ENCODE results near the gene HNRNPL.
"Not testable (repeated sequence)": the region's sequence is repeated elsewhere in the genome, so short reads cannot be mapped to it uniquely, and the experiment has no call there.

Gene HNRNPL

DNA sequence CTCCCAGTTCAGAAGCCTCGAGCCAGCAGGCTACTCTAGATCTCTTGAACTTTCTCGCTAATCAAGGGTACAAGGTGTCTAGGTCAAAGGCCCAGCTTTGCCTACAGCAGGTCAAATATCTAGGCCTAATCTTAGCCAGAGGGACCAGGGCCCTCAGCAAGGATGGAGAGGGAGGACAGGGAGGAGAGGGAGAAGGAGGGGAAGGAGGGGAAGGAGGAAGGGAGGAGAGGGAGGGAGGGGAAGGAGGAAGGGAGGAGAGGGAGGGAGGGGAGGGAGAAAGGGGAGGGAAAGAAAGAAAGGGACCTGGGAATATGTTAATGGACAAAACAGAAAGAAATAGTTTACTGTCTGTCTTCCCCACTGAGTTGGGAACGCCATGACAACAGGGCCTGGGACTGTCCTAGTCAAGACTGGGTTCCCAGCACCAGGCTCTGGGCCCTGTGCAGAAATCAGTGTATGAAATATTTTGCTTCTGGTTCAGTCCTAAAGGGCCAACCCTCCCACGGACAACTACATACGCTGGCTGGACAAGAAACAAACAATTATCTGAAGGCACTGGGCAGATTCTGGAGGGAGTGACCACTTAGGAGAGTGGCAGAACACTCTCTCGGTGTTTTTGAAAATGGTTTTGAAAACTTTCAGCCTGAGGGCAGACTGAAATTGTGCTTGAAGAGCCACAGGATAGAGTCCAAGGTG, 22.8 kb downstream of the HNRNPL start:
- TF ChIP-seq, protein P1, sequence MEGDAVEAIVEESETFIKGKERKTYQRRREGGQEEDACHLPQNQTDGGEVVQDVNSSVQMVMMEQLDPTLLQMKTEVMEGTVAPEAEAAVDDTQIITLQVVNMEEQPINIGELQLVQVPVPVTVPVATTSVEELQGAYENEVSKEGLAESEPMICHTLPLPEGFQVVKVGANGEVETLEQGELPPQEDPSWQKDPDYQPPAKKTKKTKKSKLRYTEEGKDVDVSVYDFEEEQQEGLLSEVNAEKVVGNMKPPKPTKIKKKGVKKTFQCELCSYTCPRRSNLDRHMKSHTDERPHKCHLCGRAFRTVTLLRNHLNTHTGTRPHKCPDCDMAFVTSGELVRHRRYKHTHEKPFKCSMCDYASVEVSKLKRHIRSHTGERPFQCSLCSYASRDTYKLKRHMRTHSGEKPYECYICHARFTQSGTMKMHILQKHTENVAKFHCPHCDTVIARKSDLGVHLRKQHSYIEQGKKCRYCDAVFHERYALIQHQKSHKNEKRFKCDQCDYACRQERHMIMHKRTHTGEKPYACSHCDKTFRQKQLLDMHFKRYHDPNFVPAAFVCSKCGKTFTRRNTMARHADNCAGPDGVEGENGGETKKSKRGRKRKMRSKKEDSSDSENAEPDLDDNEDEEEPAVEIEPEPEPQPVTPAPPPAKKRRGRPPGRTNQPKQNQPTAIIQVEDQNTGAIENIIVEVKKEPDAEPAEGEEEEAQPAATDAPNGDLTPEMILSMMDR (IDR thresholded peaks at IDR 0.05; ENCODE audit: control extremely low read depth, extremely low read depth, low read depth, missing control alignments): no peak
- ChIA-PET POLR2A (no interaction called here), CTCF (interaction anchor here (1.3 to 2.1 kb wide), 3 partner anchors 11 to 104 kb away, joined by 3 to 5 read pairs (median 3); partner anchors contain the start of genes MRPS12 and SARS2)
- DNase-seq (ENCODE audit: extremely low spot score): no peak

DNA sequence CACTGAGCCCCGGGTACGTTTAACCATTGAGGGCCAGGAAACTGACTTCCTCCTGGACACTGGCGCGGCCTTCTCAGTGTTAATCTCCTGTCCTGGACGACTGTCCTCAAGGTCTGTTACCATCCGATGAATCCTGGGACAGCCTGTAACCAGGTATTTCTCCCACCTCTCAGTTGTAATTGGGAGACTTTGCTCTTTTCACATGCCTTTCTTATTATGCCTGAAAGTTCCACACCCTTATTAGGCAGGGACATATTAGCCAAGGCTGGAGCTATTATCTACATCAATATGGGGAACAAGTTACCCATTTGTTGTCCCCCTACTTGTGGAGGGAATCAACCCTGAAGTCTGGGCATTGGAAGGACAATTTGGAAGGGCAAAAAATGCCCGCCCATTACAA, 23.9 kb downstream of the HNRNPL start:
- DNase-seq (ENCODE audit: extremely low spot score); CTCF ChIA-PET; POLR2A ChIA-PET: not testable (repeated sequence)

DNA sequence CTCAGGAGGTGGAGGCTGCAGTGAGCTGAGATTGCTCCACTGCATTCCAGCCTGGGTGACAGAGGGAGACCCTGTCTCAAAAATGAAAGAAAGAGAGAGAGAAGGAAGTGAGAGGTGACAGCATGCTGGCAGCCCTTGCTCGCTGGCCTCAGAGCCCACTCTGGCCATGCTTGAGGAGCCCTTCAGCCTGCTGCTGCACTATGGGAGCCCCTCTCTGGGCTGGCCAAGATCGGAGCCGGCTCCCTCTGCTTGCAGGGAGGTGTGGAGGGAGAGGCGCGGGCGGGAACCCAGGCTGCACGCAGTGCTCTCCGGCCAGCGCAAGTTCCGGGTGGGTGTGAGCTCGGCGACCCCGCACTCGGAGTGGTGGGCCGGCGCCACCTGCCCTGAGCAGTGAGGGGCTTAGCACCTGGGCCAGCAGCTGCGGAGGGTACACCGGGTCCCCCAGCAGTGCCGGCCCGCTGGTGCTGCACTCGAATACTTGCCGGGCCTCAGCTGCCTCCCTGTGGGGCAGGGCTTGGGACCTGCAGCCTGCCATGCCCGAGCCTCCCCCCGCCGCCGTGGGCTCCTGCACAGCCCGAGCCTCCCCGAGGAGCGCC, 28.5 kb downstream of the HNRNPL start:
- DNase-seq (ENCODE audit: extremely low spot score): not testable (repeated sequence)
- ChIA-PET CTCF (interaction anchor here (1.1 to 3.4 kb wide), 5 partner anchors 8 to 66 kb away, joined by 3 to 9 read pairs (median 4); partner anchors contain the start of genes ECH1 and LGALS4), POLR2A (interaction anchor here (0.6 to 1.0 kb wide), 3 partner anchors 10 to 418 kb away, joined by 3 read pairs; no protein-coding TSS in a partner anchor)

DNA sequence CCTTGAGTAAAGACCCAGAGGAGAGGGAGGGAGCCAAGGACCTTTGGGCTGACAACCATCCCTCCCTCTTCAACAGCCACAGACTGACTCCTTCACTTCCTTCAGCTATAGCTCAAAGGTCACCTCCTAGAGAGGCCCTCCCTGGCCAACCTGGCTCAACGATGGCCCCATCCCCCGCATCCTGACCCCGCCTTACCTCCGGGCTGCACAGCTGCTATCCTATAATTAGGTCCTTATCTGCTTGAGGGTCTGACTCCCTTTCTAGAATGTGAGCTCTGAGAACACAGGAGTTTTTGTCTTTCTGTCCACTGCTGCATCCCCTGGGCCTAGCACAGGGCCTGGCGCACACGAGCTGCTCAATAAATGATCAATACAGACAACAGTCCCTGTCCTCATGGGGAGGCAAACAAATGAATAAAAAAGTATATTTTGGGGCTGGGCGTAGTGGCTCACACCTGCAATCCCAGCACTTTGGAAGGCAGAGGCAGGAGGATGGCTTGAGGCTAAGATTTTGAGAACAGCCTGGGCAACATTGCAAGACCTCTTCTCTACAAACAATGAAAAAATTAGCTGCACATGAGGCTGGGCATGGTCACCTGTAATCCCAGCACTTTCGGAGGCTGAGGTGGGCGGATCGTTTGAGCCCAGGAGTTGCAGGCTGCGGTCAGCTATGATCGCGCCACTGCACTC, 30.4 kb downstream of the HNRNPL start:
- POLR2A ChIA-PET: interaction anchor here (1.0 to 1.2 kb wide), 2 partner anchors 12 to 445 kb away, joined by 4 to 7 read pairs; partner anchors contain the start of gene ECH1
- CTCF ChIA-PET: interaction anchor here (0.9 kb wide), 1 partner anchor 11 kb away, joined by 3 read pairs; no protein-coding TSS in a partner anchor
- TF ChIP-seq, protein P1 (IDR thresholded peaks at IDR 0.05; ENCODE audit: control extremely low read depth, extremely low read depth, low read depth, missing control alignments): no peak
- DNase-seq (ENCODE audit: extremely low spot score): no peak

DNA sequence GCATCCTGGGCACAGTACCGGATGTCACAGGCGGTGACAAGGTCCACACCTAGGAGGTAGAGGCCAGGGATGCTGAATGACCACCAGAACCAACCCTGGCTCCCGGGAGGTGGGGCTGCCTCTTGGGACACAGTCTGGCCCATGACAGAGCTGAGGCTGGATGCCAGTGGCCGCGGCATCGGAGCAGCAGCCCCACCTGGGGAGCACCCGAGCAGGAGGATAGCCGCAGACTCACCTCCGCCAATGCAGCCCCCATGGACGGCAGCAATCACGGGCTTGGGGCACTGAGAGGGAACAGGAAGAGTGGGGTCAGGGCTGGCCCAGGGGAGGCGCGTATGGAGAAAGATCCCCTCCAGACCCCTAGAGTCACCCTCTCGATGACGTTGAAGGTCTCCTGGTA, 32.7 kb downstream of the HNRNPL start:
- ChIA-PET POLR2A (no interaction called here), CTCF (no interaction called here)
- DNase-seq (ENCODE audit: extremely low spot score): no peak
- TF ChIP-seq, protein P1 (IDR thresholded peaks at IDR 0.05; ENCODE audit: control extremely low read depth, extremely low read depth, low read depth, missing control alignments): no peak

DNA sequence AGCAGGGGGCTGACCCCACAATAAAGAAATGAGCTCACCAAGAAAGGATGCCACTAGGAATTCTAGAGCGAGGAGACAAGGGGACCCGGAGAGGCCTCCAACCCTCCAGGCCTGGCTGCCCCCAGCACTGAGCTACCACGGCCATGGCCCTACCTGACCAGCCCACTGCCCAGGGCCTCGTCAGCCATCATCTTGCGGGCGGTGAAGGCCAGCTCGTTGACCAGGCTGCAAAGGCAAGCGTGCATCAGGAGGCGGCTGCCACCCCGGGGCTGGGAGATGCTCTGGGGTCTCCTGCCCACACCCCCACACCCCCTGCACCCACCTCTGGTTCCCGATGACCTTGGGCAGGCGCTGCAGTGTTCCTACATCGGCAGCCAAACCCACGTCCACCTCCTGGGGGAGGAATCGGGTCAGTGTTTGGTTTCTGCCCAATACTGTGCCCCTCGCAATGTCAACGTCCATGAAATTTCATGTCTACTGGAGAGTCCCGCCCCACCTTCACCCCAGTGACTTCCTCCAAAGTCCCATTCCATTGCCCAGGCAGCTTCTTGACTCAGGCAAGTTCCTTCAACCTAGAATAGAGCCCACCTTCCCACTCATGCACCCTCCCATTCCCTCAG, 33.5 kb downstream of the HNRNPL start:
- POLR2A ChIA-PET: no interaction called here
- no peak for DNase-seq (ENCODE audit: extremely low spot score)
- TF ChIP-seq, protein P1 (IDR thresholded peaks at IDR 0.05; ENCODE audit: control extremely low read depth, extremely low read depth, low read depth, missing control alignments): no peak
- CTCF ChIA-PET: interaction anchor here (1.0 kb wide), 1 partner anchor 47 kb away, joined by 4 read pairs; no protein-coding TSS in a partner anchor
